GM12865 (cell line): ENCODE data around the gene PCSK2.

Experiments used
- DNase-seq: peaks from one replicate; pipeline ENCODE4 v3.0.0; 2010; ENCODE audit warnings: low read depth
- H3K4me3 ChIP-seq: 2 replicates; pipeline ENCODE4 v1.5.1; 2011; ENCODE audit warnings: mild to moderate bottlenecking, low read depth, low read length, control low read depth
- CTCF ChIP-seq: IDR thresholded peaks from 2 replicates; pipeline ENCODE4 v1.5.1; 2011; ENCODE audit warnings: low read length, control low read depth, low read depth, inconsistent platforms; ENCODE audit not compliant: insufficient read depth; ENCODE audit errors: missing control alignments

The PCSK2 gene

GRCh38 chr20:17520583-17520982 is 293.7 kb downstream of the PCSK2 start:
- no peak for TF ChIP-seq CTCF
- no peak overlapping the region for H3K4me3 ChIP-seq
- no peak for DNase-seq

GRCh38 chr20:17522528-17522927 is 295.7 kb downstream of the PCSK2 start:
- no peak for DNase-seq
- no peak for TF ChIP-seq CTCF
- H3K4me3 ChIP-seq = no peak overlapping the region

GRCh38 chr20:17523326-17523725 is 296.5 kb downstream of the PCSK2 start:
- no peak for DNase-seq
- no peak overlapping the region for H3K4me3 ChIP-seq
- TF ChIP-seq CTCF = no peak

GRCh38 chr20:17524560-17524959 is 297.7 kb downstream of the PCSK2 start:
- no peak overlapping the region for H3K4me3 ChIP-seq
- no peak for DNase-seq
- no peak for TF ChIP-seq CTCF

- no peak for DNase-seq
- TF ChIP-seq CTCF = no peak
- H3K4me3 ChIP-seq = no peak overlapping the region
These were observed 298.3 kb downstream of the PCSK2 start for GRCh38 chr20:17525132-17525531.

- TF ChIP-seq CTCF = no peak
- DNase-seq = peak; percentile 63
- no peak overlapping the region for H3K4me3 ChIP-seq
These were observed 298.8 kb downstream of the PCSK2 start for GRCh38 chr20:17525650-17526049.

- no peak for DNase-seq
- no peak overlapping the region for H3K4me3 ChIP-seq
- TF ChIP-seq CTCF = no peak
These were observed 302.7 kb downstream of the PCSK2 start for GRCh38 chr20:17529586-17529985.
